GM13977 (cell line): Measurements from ENCODE around the gene TTC12.

Experiments
- DNase-seq: peaks from one replicate; pipeline ENCODE4 v3.0.0; 2012; ENCODE audit warnings: low spot score
- CTCF ChIP-seq: IDR thresholded peaks from 2 replicates; pipeline ENCODE4 v1.5.1; 2012; ENCODE audit warnings: mild to moderate bottlenecking, control low read depth; ENCODE audit not compliant: insufficient read depth; ENCODE audit errors: extremely low read depth, missing control alignments
- in situ Hi-C: fragments of 300-500 bp; cut with MboI; formaldehyde crosslinking; loops from one replicate; pipeline ENCODE4 v1.12.0; 2022; ENCODE audit warnings: low sequenced_read_pairs, low pct_unique_long_range_greater_than_20kb, mixed read lengths, inconsistent platforms; ENCODE audit not compliant: unreplicated experiment

Gene TTC12

GRCh38 chr11:113282898-113283437 is 31.4 kb upstream of the TTC12 start:
- TF ChIP-seq CTCF = no peak
- in situ Hi-C loops = loop anchor here (25.0 kb wide), 3 partner anchors 496 to 996 kb away; no protein-coding TSS in a partner anchor

DNA sequence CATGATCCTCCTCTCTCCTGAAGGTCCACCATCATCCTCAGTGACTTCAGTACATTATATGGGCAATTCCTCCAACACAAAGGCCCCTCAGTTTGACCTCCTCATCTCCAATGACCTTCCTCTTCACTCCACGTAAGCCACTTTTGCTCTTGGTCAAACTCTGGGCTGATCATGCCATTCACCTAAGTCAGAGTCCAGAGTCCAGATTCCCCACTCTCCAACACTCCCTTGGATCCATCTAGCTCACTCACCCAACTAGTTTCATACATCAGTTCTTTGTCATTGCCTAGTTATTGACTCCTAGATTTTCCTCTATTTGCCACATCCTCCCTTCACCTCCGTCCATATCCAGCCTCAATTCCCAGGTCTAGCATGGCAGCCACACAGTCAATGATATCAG is 30.5 kb upstream of the TTC12 start:
- TF ChIP-seq CTCF = no peak
- no peak for DNase-seq
- in situ Hi-C loops = loop anchor here (25.0 kb wide), 3 partner anchors 497 to 997 kb away; no protein-coding TSS in a partner anchor

More at GRCh38 chr11:113282898-113283437, 31.4 kb upstream of the TTC12 start:
- no peak for DNase-seq

DNA sequence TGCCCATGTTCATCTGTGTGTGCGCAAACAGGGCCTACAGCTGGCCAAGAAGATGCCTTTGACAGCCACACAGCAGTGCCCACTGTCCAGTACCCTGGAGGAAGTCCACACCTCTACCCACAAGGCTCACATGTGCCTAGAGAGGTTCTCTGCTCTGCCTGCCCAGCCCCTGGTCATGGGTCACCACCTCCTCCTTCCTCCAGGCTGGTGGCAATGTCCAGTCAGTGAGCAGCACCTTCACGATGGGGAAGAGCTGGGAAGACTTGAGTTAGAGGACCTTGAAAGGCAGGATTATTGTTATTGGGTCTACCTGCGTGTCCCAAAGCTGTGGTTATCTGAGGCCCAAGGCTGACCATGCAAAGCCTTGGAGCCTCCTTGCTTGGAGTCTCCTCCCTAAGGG is 28.4 kb upstream of the TTC12 start:
- in situ Hi-C loops = loop anchor here (25.0 kb wide), 3 partner anchors 499 to 999 kb away; no protein-coding TSS in a partner anchor
- no peak for TF ChIP-seq CTCF
- no peak for DNase-seq

- in situ Hi-C loops = loop anchor here (25.0 kb wide), 3 partner anchors 500 to 1000 kb away; no protein-coding TSS in a partner anchor
- TF ChIP-seq CTCF = no peak
- no peak for DNase-seq
Observed at GRCh38 chr11:113286509-113287497, 27.6 kb upstream of the TTC12 start.

GRCh38 chr11:113287801-113288200 is 26.6 kb upstream of the TTC12 start:
- no peak for DNase-seq
- in situ Hi-C loops = loop anchor here (25.0 kb wide), 3 partner anchors 500 to 1000 kb away; no protein-coding TSS in a partner anchor
- no peak for TF ChIP-seq CTCF

DNA sequence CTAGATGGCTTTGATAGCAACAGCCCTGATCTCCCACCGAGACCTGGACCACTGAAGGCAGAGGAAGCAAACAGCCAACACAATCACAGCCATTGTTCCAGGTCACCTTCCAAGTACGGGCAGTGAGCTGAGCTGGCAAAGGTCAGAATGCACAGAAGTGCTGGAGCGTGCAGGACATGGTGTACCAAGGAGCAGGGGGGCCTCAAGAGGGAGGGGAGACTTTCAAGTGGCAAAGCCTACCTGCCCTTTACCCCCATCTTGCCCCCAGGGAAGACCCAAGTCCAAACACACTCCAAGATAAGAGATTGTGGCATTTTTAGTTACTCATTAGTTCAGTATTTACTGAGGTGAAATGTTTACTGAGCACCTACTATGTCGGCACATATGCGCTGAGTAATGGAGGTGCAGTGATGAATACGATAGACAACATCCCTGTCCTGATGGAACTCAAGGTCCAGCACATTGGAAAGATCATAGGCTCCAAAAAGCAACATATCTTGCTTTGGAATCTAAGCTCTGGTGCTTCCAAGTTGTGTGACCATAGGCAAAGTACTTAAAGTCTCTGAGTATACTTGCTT is 26.0 kb upstream of the TTC12 start:
- no peak for TF ChIP-seq CTCF
- no peak for DNase-seq
- in situ Hi-C loops = loop anchor here (25.0 kb wide), 3 partner anchors 501 to 1001 kb away; no protein-coding TSS in a partner anchor
